Activated effector memory CD4-positive, alpha-beta T cell treated with anti-CD3 and anti-CD28 coated beads, Interleukin-2, amount 50 U/mL, for 16 hours (primary cell): ENCODE results near the gene RTF1.
A peak's percentile ranks its signal among the peaks of the same experiment; 100 is the strongest.
"Not testable (repeated sequence)": the region's sequence is repeated elsewhere in the genome, so short reads cannot be mapped to it uniquely, and the experiment has no call there.

Source experiments
- DNase-seq: peaks from one replicate; pipeline ENCODE4 v3.0.0-alpha.2; 2020

The RTF1 gene

GRCh38 chr15:41416742-41417417, at the start of gene RTF1:
Gene RTF1 (plus strand): TSS chr15:41417095. CDS start chr15:41417116, 21 bp downstream.
- DNase-seq: peak; percentile 99

GRCh38 chr15:41367418-41367817, 49.5 kb upstream of the RTF1 start:
- DNase-seq: no peak

- DNase-seq: no peak
These were observed 38.9 kb upstream of the RTF1 start for GRCh38 chr15:41377978-41378377.

GRCh38 chr15:41383974-41384749, 32.7 kb upstream of the RTF1 start:
- not testable (repeated sequence) for DNase-seq

GRCh38 chr15:41387646-41388045, 29.2 kb upstream of the RTF1 start:
- no peak for DNase-seq

GRCh38 chr15:41392659-41393058, 24.2 kb upstream of the RTF1 start:
- no peak for DNase-seq

- no peak for DNase-seq
These were observed 22.0 kb upstream of the RTF1 start for GRCh38 chr15:41394924-41395323.

- no peak for DNase-seq
These were observed 20.8 kb upstream of the RTF1 start for GRCh38 chr15:41396111-41396510.

GRCh38 chr15:41401904-41402267, 15.0 kb upstream of the RTF1 start:
- DNase-seq: no peak

GRCh38 chr15:41407341-41407740, 9.6 kb upstream of the RTF1 start:
- no peak for DNase-seq

- DNase-seq: no peak
These were observed 8.7 kb upstream of the RTF1 start for GRCh38 chr15:41408234-41408641.

- no peak for DNase-seq
These were observed 5.9 kb upstream of the RTF1 start for GRCh38 chr15:41411031-41411430.

- no peak for DNase-seq
These were observed 5.5 kb upstream of the RTF1 start for GRCh38 chr15:41411441-41411840.

GRCh38 chr15:41416128-41416741, 660 bp upstream of the RTF1 start:
- DNase-seq: no peak

GRCh38 chr15:41417418-41418195, 712 bp downstream of the RTF1 start:
- peak; percentile 77 for DNase-seq

- DNase-seq: no peak
These were observed 7.2 kb downstream of the RTF1 start for GRCh38 chr15:41423979-41424659.

GRCh38 chr15:41424809-41425208, 7.9 kb downstream of the RTF1 start:
- no peak for DNase-seq

GRCh38 chr15:41425907-41426306, 9.0 kb downstream of the RTF1 start:
- not testable (repeated sequence) for DNase-seq

- peak; percentile 27 for DNase-seq
These were observed 12.4 kb downstream of the RTF1 start for GRCh38 chr15:41429003-41429890.

GRCh38 chr15:41435037-41435786, 18.3 kb downstream of the RTF1 start:
- no peak for DNase-seq

GRCh38 chr15:41437448-41437847, 20.6 kb downstream of the RTF1 start:
- DNase-seq: no peak
